Inflammatory macrophage treated with lipopolysaccharide for 1 hour (primary cell): ENCODE data around the gene ANKRD18B.
"Not testable (repeated sequence)": the region's sequence is repeated elsewhere in the genome, so short reads cannot be mapped to it uniquely, and the experiment has no call there.

ENCODE experiments used
- DNase-seq, 2 donors: peaks; one replicate each; pipeline ENCODE4 v3.0.0-alpha.2; 2020 to 2022

The ANKRD18B gene

GRCh38 chr9:33614001-33614687 is 90.1 kb downstream of the ANKRD18B start:
- no peak for DNase-seq

DNA sequence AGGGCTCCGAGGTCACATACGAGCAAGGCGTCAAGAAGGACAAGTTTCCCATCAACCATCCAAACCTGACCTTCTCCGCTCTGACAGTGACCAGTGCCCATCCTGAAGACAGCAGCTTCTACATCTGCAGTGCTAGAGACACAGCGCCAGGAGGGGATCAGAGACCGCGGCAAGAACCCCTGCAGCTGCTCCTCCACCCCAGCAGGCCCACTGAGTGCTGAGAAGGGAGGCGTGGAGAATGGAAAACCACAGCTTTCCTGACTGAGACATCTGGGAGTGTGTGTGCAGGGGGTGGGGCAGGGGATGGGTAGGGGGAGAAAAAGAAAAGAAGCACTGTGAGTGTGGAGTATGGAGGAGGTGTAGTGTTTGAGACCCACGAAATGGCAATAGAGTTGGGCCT is 94.3 kb downstream of the ANKRD18B start:
- DNase-seq, result not testable (repeated sequence)

- peak; percentile 40 to 49 for DNase-seq
These were observed 95.8 kb downstream of the ANKRD18B start for GRCh38 chr9:33619666-33620404.

- no peak for DNase-seq
These were observed 96.8 kb downstream of the ANKRD18B start for GRCh38 chr9:33620738-33621439.
